ENCODE data around the gene DOC2B.
"Not testable (repeated sequence)": the region's sequence is repeated elsewhere in the genome, so short reads cannot be mapped to it uniquely, and the experiment has no call there.

DNA sequence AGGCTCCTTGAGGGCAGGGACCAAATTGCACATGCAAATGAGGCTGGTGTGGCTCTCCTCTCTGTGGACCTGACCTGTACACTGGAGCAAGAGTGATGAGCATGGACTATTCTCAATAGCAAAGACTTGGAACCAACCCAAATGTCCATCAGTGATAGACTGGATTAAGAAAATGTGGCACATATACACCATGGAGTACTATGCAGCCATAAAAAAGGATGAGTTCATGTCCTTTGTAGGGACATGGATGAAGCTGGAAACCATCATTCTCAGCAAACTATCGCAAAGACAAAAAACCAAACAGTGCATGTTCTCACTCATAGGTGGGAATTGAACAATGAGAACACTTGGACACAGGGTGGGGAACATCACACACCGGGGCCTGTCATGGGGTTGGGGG, 43.1 kb upstream of the DOC2B start:
- TF ChIP-seq NRF1 (IDR thresholded peaks at IDR 0.05; ENCODE audit: low read depth, low read length); FOSL2 (IDR thresholded peaks at IDR 0.05; ENCODE audit: borderline replicate concordance, low read depth); ELF1 (IDR thresholded peaks at IDR 0.05); POLR2AphosphoS5 (IDR thresholded peaks at IDR 0.05; ENCODE audit: low read depth, low read length); EZH2phosphoT487 (IDR thresholded peaks at IDR 0.05; ENCODE audit: borderline replicate concordance, low read depth); JUND (IDR thresholded peaks at IDR 0.05); SMC3 (IDR thresholded peaks at IDR 0.05; ENCODE audit: low read depth, low read length); SIN3A (IDR thresholded peaks at IDR 0.05; ENCODE audit: borderline replicate concordance, low read depth, low read length); RAD21 (IDR thresholded peaks at IDR 0.05; ENCODE audit: low read length); RCOR1 (IDR thresholded peaks at IDR 0.05; ENCODE audit: low read length): not testable (repeated sequence)
- TF ChIP-seq, protein P1, sequence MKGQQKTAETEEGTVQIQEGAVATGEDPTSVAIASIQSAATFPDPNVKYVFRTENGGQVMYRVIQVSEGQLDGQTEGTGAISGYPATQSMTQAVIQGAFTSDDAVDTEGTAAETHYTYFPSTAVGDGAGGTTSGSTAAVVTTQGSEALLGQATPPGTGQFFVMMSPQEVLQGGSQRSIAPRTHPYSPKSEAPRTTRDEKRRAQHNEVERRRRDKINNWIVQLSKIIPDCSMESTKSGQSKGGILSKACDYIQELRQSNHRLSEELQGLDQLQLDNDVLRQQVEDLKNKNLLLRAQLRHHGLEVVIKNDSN (IDR thresholded peaks at IDR 0.05; ENCODE audit: borderline replicate concordance, low read depth), result not testable (repeated sequence)
- TF ChIP-seq, protein P2, sequence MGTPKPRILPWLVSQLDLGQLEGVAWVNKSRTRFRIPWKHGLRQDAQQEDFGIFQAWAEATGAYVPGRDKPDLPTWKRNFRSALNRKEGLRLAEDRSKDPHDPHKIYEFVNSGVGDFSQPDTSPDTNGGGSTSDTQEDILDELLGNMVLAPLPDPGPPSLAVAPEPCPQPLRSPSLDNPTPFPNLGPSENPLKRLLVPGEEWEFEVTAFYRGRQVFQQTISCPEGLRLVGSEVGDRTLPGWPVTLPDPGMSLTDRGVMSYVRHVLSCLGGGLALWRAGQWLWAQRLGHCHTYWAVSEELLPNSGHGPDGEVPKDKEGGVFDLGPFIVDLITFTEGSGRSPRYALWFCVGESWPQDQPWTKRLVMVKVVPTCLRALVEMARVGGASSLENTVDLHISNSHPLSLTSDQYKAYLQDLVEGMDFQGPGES (IDR thresholded peaks at IDR 0.05; ENCODE audit: low read depth, low read length), result not testable (repeated sequence)
- TF ChIP-seq, protein P3, sequence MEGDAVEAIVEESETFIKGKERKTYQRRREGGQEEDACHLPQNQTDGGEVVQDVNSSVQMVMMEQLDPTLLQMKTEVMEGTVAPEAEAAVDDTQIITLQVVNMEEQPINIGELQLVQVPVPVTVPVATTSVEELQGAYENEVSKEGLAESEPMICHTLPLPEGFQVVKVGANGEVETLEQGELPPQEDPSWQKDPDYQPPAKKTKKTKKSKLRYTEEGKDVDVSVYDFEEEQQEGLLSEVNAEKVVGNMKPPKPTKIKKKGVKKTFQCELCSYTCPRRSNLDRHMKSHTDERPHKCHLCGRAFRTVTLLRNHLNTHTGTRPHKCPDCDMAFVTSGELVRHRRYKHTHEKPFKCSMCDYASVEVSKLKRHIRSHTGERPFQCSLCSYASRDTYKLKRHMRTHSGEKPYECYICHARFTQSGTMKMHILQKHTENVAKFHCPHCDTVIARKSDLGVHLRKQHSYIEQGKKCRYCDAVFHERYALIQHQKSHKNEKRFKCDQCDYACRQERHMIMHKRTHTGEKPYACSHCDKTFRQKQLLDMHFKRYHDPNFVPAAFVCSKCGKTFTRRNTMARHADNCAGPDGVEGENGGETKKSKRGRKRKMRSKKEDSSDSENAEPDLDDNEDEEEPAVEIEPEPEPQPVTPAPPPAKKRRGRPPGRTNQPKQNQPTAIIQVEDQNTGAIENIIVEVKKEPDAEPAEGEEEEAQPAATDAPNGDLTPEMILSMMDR (IDR thresholded peaks at IDR 0.05), result not testable (repeated sequence)
- TF ChIP-seq, protein P4, sequence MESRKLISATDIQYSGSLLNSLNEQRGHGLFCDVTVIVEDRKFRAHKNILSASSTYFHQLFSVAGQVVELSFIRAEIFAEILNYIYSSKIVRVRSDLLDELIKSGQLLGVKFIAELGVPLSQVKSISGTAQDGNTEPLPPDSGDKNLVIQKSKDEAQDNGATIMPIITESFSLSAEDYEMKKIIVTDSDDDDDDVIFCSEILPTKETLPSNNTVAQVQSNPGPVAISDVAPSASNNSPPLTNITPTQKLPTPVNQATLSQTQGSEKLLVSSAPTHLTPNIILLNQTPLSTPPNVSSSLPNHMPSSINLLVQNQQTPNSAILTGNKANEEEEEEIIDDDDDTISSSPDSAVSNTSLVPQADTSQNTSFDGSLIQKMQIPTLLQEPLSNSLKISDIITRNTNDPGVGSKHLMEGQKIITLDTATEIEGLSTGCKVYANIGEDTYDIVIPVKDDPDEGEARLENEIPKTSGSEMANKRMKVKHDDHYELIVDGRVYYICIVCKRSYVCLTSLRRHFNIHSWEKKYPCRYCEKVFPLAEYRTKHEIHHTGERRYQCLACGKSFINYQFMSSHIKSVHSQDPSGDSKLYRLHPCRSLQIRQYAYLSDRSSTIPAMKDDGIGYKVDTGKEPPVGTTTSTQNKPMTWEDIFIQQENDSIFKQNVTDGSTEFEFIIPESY (IDR thresholded peaks at IDR 0.05; ENCODE audit: borderline replicate concordance, low read depth), result not testable (repeated sequence)
